ENCODE data around the gene BCL2L15. TPM values are rescaled to one million over a fixed set of nuclear protein-coding genes. Genes with fewer than 3 reads are reported as not detected.

BCL2L15 gene
- polyA plus RNA-seq, 1 donor (not counting 4 experiments of a cell fraction or from before 2014, with no cell fraction given) = 0.08 TPM

GRCh38 chr1:113913887-113914664 is 26.7 kb upstream of the BCL2L15 start:
- dilution Hi-C loops (cut with MboI; ENCODE audit: extremely low pct_ligation_motif_present, low sequenced_read_pairs) = no loop called here
- Histone ChIP-seq H3K9ac (ENCODE audit: control insufficient read depth, extremely low read depth, insufficient read depth, low read length) (no peak overlapping the region), H3K79me2 (ENCODE audit: control insufficient read depth, insufficient read depth, low read length) (no peaks in the 10 kb centered on the region), H3K9me1 (ENCODE audit: control insufficient read depth, extremely low read depth, insufficient read depth, low read length) (no peaks in the 10 kb centered on the region), H3K27me3 (ENCODE audit: control insufficient read depth, extremely low read depth, insufficient read depth, low read length) (no peaks in the 10 kb centered on the region), H3K4me3 (ENCODE audit: control insufficient read depth in 2 of 3, extremely low read depth in 1 of 3, insufficient read depth in 2 of 3, low read depth in 1 of 3, low read length in 3 of 3) (no peak overlapping the region), H4K20me1 (ENCODE audit: control insufficient read depth, extremely low read depth, insufficient read depth, low read length) (no peaks in the 10 kb centered on the region), H3K4me2 (ENCODE audit: control insufficient read depth, extremely low read depth, insufficient read depth, low read depth, low read length) (no peak overlapping the region), H3K27ac (ENCODE audit: control insufficient read depth, insufficient read depth, low read length) (no peak overlapping the region), H3K9me3 (ENCODE audit: control insufficient read depth, low read depth, low read length) (no peaks in the 10 kb centered on the region), H3K36me3 (ENCODE audit: control insufficient read depth in 2 of 2, extremely low read depth in 1 of 2, insufficient read depth in 2 of 2, low read length in 2 of 2) (peaks cover 8 to 25% of the 10 kb centered on the region in 2 experiments), H2AFZ (ENCODE audit: control insufficient read depth, low read length) (no peak overlapping the region), H3K4me1 (ENCODE audit: control insufficient read depth, extremely low read depth, insufficient read depth, low read length) (peaks cover 4% of the 10 kb centered on the region)
- FAIRE-seq (no peak), DNase-seq (ENCODE audit: low read depth, low spot score) (no peak)
- TF ChIP-seq EZH2 (IDR thresholded peaks at IDR 0.05; ENCODE audit: low read length) (no peak), CTCF (optimal IDR thresholded peaks at IDR 0.05 in 1 of 3, IDR thresholded peaks at IDR 0.05 in 1 of 3, conservative IDR thresholded peaks at IDR 0.05 in 1 of 3; ENCODE audit: extremely low read depth in 1 of 3, insufficient read depth in 2 of 3, low read length in 3 of 3) (no peak)

GRCh38 chr1:113913312-113913668 is 25.9 kb upstream of the BCL2L15 start:
- Histone ChIP-seq H3K9me3 (ENCODE audit: control insufficient read depth, low read depth, low read length) (no peaks in the 10 kb centered on the region), H3K79me2 (ENCODE audit: control insufficient read depth, insufficient read depth, low read length) (no peaks in the 10 kb centered on the region), H3K9me1 (ENCODE audit: control insufficient read depth, extremely low read depth, insufficient read depth, low read length) (no peaks in the 10 kb centered on the region), H3K4me1 (ENCODE audit: control insufficient read depth, extremely low read depth, insufficient read depth, low read length) (peaks cover 4% of the 10 kb centered on the region), H3K4me3 (ENCODE audit: control insufficient read depth in 2 of 3, extremely low read depth in 1 of 3, insufficient read depth in 2 of 3, low read depth in 1 of 3, low read length in 3 of 3) (no peak overlapping the region), H3K27ac (ENCODE audit: control insufficient read depth, insufficient read depth, low read length) (no peak overlapping the region), H3K36me3 (ENCODE audit: control insufficient read depth in 2 of 2, extremely low read depth in 1 of 2, insufficient read depth in 2 of 2, low read length in 2 of 2) (peaks cover 11 to 28% of the 10 kb centered on the region in 2 experiments), H2AFZ (ENCODE audit: control insufficient read depth, low read length) (no peak overlapping the region), H3K27me3 (ENCODE audit: control insufficient read depth, extremely low read depth, insufficient read depth, low read length) (no peaks in the 10 kb centered on the region), H4K20me1 (ENCODE audit: control insufficient read depth, extremely low read depth, insufficient read depth, low read length) (no peaks in the 10 kb centered on the region), H3K9ac (ENCODE audit: control insufficient read depth, extremely low read depth, insufficient read depth, low read length) (no peak overlapping the region), H3K4me2 (ENCODE audit: control insufficient read depth, extremely low read depth, insufficient read depth, low read depth, low read length) (no peak overlapping the region)
- DNase-seq (ENCODE audit: low read depth, low spot score) (no peak), FAIRE-seq (no peak)
- TF ChIP-seq EZH2 (IDR thresholded peaks at IDR 0.05; ENCODE audit: low read length) = no peak
- no peak for TF ChIP-seq CTCF (optimal IDR thresholded peaks at IDR 0.05 in 1 of 3, IDR thresholded peaks at IDR 0.05 in 1 of 3, conservative IDR thresholded peaks at IDR 0.05 in 1 of 3; ENCODE audit: extremely low read depth in 1 of 3, insufficient read depth in 2 of 3, low read length in 3 of 3)
- dilution Hi-C loops (cut with MboI; ENCODE audit: extremely low pct_ligation_motif_present, low sequenced_read_pairs) = no loop called here
